ENCODE data around the gene FERMT3.

FERMT3 gene

DNA sequence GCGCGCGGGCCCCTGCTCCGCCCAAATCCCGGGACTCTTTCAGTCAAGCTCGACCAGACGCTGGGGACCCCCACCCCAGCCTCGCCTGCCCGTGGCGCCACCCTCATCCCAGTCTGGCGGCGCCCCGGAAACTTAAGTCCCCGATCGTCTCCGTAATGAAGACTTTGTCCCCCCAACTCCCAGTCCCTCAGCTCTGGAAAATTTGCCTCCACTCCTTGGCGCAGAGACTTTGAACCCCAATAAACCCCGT lies 45.2 kb downstream of the FERMT3 start:
- Histone ChIP-seq H3K27ac (peak overlapping the region; percentile 9), H3K4me3 (ENCODE audit: low read depth, low read length) (peak overlapping the region; percentile 59), H3K79me2 (no peaks in the 10 kb centered on the region), H3K4me1 (peaks cover 23% of the 10 kb centered on the region), H3K9me3 (ENCODE audit: control insufficient read depth, low read length) (no peaks in the 10 kb centered on the region), H3K27me3 (ENCODE audit: control insufficient read depth, insufficient read depth, low read length) (no peaks in the 10 kb centered on the region), H3K9ac (no peak overlapping the region), H3K36me3 (ENCODE audit: control insufficient read depth, insufficient read depth, low read length) (no peaks in the 10 kb centered on the region), H3K4me2 (ENCODE audit: low read length) (peak overlapping the region; percentile 89), H2AFZ (no peak overlapping the region)
- TF ChIP-seq CTCF (IDR thresholded peaks at IDR 0.05), result no peak

DNA sequence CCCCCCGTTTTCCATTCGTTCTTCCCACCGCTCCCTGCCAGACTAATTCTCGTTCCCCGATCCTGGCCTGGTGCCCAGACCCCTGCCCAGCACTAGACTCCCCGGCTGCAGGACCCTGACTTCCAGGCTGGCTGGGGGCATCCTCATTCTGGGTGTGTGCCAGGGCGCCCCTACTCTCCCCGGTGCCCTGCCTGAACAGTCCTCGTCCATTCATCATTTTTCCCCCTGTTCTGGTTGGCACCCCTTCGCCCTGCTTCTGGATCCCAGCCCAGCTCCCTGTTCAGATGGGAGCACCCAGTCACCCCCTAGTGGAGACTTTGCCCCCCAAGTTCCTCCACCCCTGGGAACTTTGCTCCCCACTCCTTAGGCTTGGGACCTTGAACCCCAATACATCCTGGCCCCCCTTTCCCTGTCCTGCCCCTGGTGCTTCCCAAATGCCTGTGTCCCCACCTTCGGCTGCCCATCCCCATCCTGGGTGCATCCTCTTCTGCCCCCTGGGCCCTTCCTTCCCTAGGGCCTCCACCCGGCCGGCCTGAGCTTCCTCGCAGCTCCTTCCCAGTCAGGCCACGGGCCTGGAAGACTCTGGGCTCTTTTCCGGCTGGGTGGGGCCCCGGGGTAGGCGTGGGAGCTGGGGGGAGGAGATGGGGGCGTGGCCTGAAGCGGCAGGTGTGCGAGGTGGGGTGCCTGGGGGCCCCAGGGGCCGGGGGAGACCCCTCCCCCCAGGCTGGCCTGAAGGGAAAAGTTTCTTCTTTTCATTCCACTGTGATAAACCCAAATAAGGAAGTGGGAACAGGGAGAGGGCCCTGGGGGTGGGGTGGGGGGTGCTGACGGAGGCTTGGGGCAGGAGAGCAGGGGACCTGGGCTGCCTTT lies 45.7 kb downstream of the FERMT3 start:
- no peaks in the 10 kb centered on the region for H3K9me3 ChIP-seq (ENCODE audit: control insufficient read depth, low read length)
- no peak overlapping the region for H2AFZ ChIP-seq
- H3K4me1 ChIP-seq, result peaks cover 23% of the 10 kb centered on the region
- H3K4me3 ChIP-seq (ENCODE audit: low read depth, low read length), result peak overlapping the region; percentile 59
- H3K79me2 ChIP-seq, result no peaks in the 10 kb centered on the region
- H3K4me2 ChIP-seq (ENCODE audit: low read length), result peak overlapping the region; percentile 89
- peak; percentile 22 for TF ChIP-seq CTCF (IDR thresholded peaks at IDR 0.05)
- H3K27me3 ChIP-seq (ENCODE audit: control insufficient read depth, insufficient read depth, low read length), result no peaks in the 10 kb centered on the region
- no peaks in the 10 kb centered on the region for H3K36me3 ChIP-seq (ENCODE audit: control insufficient read depth, insufficient read depth, low read length)
- peak overlapping the region; percentile 27 for H3K27ac ChIP-seq
- peak overlapping the region; percentile 5 for H3K9ac ChIP-seq

DNA sequence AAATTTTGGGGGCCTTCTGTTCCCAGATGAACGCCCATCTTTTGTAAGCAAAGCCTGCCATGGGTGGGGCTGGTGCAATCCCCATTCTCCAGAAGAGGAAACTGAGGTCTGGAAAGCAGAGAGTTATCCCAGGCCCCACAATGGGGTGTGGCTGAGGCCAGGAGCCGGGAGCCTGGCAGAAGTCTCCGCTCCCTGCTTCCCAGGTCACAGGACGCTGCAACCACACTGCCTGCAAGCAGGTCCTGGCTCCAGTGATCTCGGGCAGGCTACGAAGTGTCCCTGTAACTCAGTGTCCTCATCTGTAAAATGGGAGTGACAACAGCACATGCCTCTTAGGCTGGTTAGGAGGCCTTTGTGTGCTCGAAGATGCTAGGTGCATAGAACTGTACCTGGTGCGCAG lies 46.5 kb downstream of the FERMT3 start:
- Histone ChIP-seq H3K4me2 (ENCODE audit: low read length) (no peak overlapping the region), H3K79me2 (no peaks in the 10 kb centered on the region), H3K27me3 (ENCODE audit: control insufficient read depth, insufficient read depth, low read length) (no peaks in the 10 kb centered on the region), H3K36me3 (ENCODE audit: control insufficient read depth, insufficient read depth, low read length) (no peaks in the 10 kb centered on the region), H3K4me1 (peaks cover 23% of the 10 kb centered on the region), H3K9me3 (ENCODE audit: control insufficient read depth, low read length) (no peaks in the 10 kb centered on the region), H3K4me3 (ENCODE audit: low read depth, low read length) (no peak overlapping the region), H2AFZ (no peak overlapping the region), H3K27ac (no peak overlapping the region), H3K9ac (no peak overlapping the region)
- no peak for TF ChIP-seq CTCF (IDR thresholded peaks at IDR 0.05)

- H2AFZ ChIP-seq, result no peak overlapping the region
- H3K4me3 ChIP-seq (ENCODE audit: low read depth, low read length), result no peak overlapping the region
- H3K27ac ChIP-seq, result no peak overlapping the region
- H3K4me1 ChIP-seq, result peaks cover 23% of the 10 kb centered on the region
- no peak overlapping the region for H3K4me2 ChIP-seq (ENCODE audit: low read length)
- H3K27me3 ChIP-seq (ENCODE audit: control insufficient read depth, insufficient read depth, low read length), result no peaks in the 10 kb centered on the region
- no peak for TF ChIP-seq CTCF (IDR thresholded peaks at IDR 0.05)
- no peak overlapping the region for H3K9ac ChIP-seq
- no peaks in the 10 kb centered on the region for H3K79me2 ChIP-seq
- no peaks in the 10 kb centered on the region for H3K9me3 ChIP-seq (ENCODE audit: control insufficient read depth, low read length)
- no peaks in the 10 kb centered on the region for H3K36me3 ChIP-seq (ENCODE audit: control insufficient read depth, insufficient read depth, low read length)
Measured at GRCh38 chr11:64253481-64253880, 47.0 kb downstream of the FERMT3 start.

DNA sequence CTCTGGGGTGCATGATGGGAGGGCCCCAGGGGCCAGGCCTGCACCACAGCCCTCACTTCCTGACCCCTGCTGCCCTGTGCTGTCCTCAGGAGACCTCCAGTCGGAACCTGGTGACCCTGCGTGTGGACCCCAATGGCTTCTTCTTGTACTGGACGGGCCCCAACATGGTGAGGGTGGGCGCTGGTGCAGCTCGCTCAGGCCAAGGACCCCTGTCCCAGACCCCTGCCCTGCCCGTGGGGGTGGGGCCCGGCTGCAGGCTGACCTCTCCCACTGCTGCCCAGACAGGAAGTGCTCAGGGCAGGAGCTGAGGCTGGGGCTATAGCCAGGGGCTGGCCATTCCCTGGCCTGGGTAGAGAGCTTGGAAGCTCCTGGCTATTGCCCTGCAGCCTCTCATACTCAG lies 47.8 kb downstream of the FERMT3 start:
- Histone ChIP-seq H3K9ac (no peak overlapping the region), H3K4me2 (ENCODE audit: low read length) (no peak overlapping the region), H3K27ac (no peak overlapping the region), H3K4me3 (ENCODE audit: low read depth, low read length) (no peak overlapping the region), H3K79me2 (no peaks in the 10 kb centered on the region), H2AFZ (no peak overlapping the region), H3K4me1 (peaks cover 23% of the 10 kb centered on the region), H3K27me3 (ENCODE audit: control insufficient read depth, insufficient read depth, low read length) (no peaks in the 10 kb centered on the region), H3K36me3 (ENCODE audit: control insufficient read depth, insufficient read depth, low read length) (no peaks in the 10 kb centered on the region), H3K9me3 (ENCODE audit: control insufficient read depth, low read length) (no peaks in the 10 kb centered on the region)
- TF ChIP-seq CTCF (IDR thresholded peaks at IDR 0.05), result no peak

Measured in parathyroid adenoma (tissue), 2 donors.